ENCODE data around the gene CEP57.

The CEP57 gene

DNA sequence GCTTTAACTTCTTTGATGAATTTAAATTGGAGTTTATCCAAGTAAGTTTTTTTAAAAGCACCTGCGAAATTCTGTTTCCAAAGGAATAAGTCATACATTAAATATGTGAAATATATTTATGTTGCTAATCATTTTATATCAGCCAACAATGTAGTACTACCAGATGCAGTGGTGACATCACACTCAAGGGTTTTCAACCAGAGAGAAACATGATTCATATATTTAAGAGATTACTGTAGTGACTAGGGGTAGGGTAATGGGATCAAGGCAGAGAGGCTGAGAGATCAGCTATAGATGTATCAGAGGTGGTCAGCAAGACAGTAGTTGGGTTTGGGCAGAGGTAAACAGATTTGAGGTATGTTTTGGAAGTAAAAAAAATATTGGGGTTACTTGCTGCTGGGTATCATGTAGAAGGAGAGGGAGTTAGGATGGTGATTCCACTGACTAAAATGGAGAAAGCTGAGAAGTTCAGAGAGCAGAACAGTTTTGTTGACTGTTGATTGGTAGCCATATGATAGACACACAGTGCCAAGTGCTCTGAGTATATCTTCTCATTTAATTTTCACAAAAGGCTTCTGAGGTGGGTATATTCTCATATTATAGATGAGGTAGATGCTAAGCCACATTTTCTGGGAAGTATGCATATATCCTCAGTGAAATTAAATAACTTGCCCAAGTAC, 39.4 kb downstream of the CEP57 start:
- no peak overlapping the region for H3K4me3 ChIP-seq (ENCODE audit: low read depth, low read length)
- TF ChIP-seq, protein P1, sequence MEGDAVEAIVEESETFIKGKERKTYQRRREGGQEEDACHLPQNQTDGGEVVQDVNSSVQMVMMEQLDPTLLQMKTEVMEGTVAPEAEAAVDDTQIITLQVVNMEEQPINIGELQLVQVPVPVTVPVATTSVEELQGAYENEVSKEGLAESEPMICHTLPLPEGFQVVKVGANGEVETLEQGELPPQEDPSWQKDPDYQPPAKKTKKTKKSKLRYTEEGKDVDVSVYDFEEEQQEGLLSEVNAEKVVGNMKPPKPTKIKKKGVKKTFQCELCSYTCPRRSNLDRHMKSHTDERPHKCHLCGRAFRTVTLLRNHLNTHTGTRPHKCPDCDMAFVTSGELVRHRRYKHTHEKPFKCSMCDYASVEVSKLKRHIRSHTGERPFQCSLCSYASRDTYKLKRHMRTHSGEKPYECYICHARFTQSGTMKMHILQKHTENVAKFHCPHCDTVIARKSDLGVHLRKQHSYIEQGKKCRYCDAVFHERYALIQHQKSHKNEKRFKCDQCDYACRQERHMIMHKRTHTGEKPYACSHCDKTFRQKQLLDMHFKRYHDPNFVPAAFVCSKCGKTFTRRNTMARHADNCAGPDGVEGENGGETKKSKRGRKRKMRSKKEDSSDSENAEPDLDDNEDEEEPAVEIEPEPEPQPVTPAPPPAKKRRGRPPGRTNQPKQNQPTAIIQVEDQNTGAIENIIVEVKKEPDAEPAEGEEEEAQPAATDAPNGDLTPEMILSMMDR (IDR thresholded peaks at IDR 0.05; ENCODE audit: low read depth, low read length) = no peak
- no peak for TF ChIP-seq POLR2A (IDR thresholded peaks at IDR 0.05; ENCODE audit: extremely low read depth, insufficient read length)
- no peak for TF ChIP-seq MYC (IDR thresholded peaks at IDR 0.05; ENCODE audit: low read depth, low read length)
- TF ChIP-seq, protein P2, sequence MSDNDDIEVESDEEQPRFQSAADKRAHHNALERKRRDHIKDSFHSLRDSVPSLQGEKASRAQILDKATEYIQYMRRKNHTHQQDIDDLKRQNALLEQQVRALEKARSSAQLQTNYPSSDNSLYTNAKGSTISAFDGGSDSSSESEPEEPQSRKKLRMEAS (IDR thresholded peaks at IDR 0.05; ENCODE audit: low read depth, low read length) = no peak
- DNase-seq (ENCODE audit: low read depth) = no peak

DNA sequence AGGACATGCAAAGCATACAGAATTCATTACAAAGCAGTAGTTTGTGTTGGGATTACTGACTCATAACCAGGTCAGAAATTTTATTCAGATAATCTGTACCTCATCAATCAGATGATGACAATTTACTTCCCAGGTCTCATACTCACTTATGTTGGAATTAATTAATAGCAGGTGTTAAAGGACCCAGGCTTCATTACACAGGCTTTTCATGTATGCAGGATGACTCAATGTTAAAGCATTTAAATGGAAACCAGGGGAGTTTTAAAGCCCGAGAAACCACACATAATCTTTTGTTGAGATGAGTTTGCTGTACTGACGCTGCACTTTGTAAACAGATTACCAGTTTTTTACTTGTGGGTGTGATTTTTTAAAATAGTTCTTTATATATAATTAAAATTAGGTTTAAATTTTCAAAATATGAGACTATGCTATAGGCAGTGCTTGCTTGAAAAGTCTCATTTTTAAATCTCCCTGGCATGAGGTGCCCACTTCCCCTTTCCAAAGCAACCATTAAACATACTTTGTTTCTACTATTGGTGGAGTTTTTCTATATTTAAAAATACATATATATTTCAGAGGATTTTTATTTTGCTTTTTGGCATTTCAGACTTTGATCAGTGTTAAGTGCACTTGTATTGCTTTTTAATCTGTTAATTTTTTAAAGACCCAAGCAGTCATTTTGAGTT, 41.0 kb downstream of the CEP57 start:
- no peak for DNase-seq (ENCODE audit: low read depth)
- TF ChIP-seq, protein P1 (IDR thresholded peaks at IDR 0.05; ENCODE audit: low read depth, low read length) = no peak
- TF ChIP-seq MYC (IDR thresholded peaks at IDR 0.05; ENCODE audit: low read depth, low read length) = no peak
- TF ChIP-seq, protein P2 (IDR thresholded peaks at IDR 0.05; ENCODE audit: low read depth, low read length) = no peak
- no peak for TF ChIP-seq POLR2A (IDR thresholded peaks at IDR 0.05; ENCODE audit: extremely low read depth, insufficient read length)
- no peak overlapping the region for H3K4me3 ChIP-seq (ENCODE audit: low read depth, low read length)

DNA sequence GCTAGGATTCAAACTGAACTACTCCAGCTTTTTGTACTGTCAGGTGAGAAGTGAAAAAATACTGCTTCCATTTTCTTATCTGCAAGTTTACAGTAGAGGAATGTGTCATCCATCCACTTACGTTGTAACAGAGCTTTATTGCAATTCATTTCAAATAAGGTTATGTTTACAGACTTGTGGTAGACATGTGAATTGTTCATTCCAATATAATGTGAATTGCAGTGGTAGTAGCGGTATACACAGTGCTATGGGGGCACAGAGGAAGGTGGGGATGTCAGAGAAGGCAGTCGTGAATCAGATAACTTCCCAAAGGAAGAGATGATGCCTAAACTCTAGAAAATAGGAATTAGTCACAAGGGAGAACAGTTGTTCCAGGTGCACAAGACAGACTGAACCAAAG, 42.5 kb downstream of the CEP57 start:
- H3K4me3 ChIP-seq (ENCODE audit: low read depth, low read length) = no peak overlapping the region
- TF ChIP-seq POLR2A (IDR thresholded peaks at IDR 0.05; ENCODE audit: extremely low read depth, insufficient read length) (no peak), MYC (IDR thresholded peaks at IDR 0.05; ENCODE audit: low read depth, low read length) (no peak)
- TF ChIP-seq, protein P2 (IDR thresholded peaks at IDR 0.05; ENCODE audit: low read depth, low read length) = no peak
- TF ChIP-seq, protein P1 (IDR thresholded peaks at IDR 0.05; ENCODE audit: low read depth, low read length) = no peak
- DNase-seq (ENCODE audit: low read depth) = no peak

DNA sequence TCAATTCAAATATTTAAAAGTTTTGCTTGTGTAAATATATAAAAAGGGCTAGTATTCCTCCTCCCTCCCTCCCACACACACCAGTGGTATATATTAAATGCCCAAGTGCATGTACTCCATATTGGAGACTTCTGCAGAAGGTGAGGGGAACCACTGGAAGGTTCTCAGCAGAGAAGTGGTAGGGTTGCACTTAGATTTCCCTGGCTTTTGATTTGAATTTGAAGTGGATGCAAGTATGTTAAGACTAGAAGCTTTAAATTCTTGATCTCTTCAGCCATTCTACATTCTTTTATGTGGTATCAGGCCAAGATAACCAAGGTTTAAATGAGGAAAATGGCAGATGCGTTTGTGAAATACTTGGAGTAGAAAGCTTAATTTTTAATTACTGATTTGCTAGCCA, 43.1 kb downstream of the CEP57 start:
- no peak overlapping the region for H3K4me3 ChIP-seq (ENCODE audit: low read depth, low read length)
- TF ChIP-seq POLR2A (IDR thresholded peaks at IDR 0.05; ENCODE audit: extremely low read depth, insufficient read length) = no peak
- TF ChIP-seq, protein P1 (IDR thresholded peaks at IDR 0.05; ENCODE audit: low read depth, low read length) = no peak
- no peak for TF ChIP-seq MYC (IDR thresholded peaks at IDR 0.05; ENCODE audit: low read depth, low read length)
- TF ChIP-seq, protein P2 (IDR thresholded peaks at IDR 0.05; ENCODE audit: low read depth, low read length) = no peak

DNA sequence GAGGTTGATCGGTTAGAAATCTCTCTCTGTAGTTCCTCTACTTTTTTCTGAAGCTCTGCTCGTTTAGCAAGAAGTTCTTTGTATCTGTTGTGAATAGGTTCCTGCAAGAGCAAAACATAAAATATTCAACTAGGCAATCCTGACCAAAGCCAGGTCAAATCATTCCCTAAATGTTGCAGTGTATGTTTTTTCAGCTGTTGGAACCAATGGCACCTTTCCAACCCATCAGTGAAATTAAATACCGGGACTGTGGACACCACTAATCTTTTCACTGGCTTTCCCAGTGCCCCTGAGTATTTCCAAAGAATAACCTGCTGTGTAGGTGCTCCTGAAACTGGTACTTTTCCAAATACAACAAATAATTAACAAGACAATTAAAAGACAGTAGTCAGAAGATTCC, 45.1 kb downstream of the CEP57 start:
- TF ChIP-seq MYC (IDR thresholded peaks at IDR 0.05; ENCODE audit: low read depth, low read length) = no peak
- TF ChIP-seq, protein P1 (IDR thresholded peaks at IDR 0.05; ENCODE audit: low read depth, low read length) = peak; percentile 11
- TF ChIP-seq, protein P2 (IDR thresholded peaks at IDR 0.05; ENCODE audit: low read depth, low read length) = no peak
- TF ChIP-seq POLR2A (IDR thresholded peaks at IDR 0.05; ENCODE audit: extremely low read depth, insufficient read length) = no peak
- no peak overlapping the region for H3K4me3 ChIP-seq (ENCODE audit: low read depth, low read length)
- no peak for DNase-seq (ENCODE audit: low read depth)

More for the DNA sequence above, 43.1 kb downstream of the CEP57 start:
- DNase-seq (ENCODE audit: low read depth) = no peak

Measured in NB4 (cell line).